Liver (tissue), 9 donors: ENCODE results near the gene ABCA4. TPM values are rescaled to one million over a fixed set of nuclear protein-coding genes. Genes with fewer than 3 reads are reported as not detected.

Experiments used
- DNase-seq: peaks from one replicate; pipeline ENCODE4 v3.0.0-alpha.2; 2017; ENCODE audit warnings: low spot score
- H3K27ac ChIP-seq, 2 donors: one replicate each; pipeline ENCODE4 v1.7.0; 2013; ENCODE audit warnings: inconsistent platforms in 2 of 2, low read length in 2 of 2, control low read depth in 1 of 2, low read depth in 1 of 2, mild to moderate bottlenecking in 1 of 2
- H3K27me3 ChIP-seq, 4 donors: one replicate each; pipeline versions ENCODE4 v1.6.1 to v1.7.0; 2013; ENCODE audit warnings: low read length in 3 of 4, inconsistent platforms in 1 of 4, mild to moderate bottlenecking in 1 of 4, moderate library complexity in 1 of 4; ENCODE audit not compliant: control insufficient read depth in 4 of 4, insufficient read depth in 4 of 4
- H3K36me3 ChIP-seq, 4 donors: one replicate each; pipeline versions ENCODE4 v1.6.1 to v1.7.0; 2013; ENCODE audit warnings: low read length in 3 of 4, mild to moderate bottlenecking in 3 of 4, low read depth in 1 of 4, moderate library complexity in 1 of 4; ENCODE audit not compliant: control insufficient read depth in 4 of 4, insufficient read depth in 3 of 4
- H3K4me1 ChIP-seq, 4 donors: one replicate each; pipeline versions ENCODE4 v1.6.1 to v1.7.0; 2013; ENCODE audit warnings: low read length in 3 of 4, mild to moderate bottlenecking in 3 of 4, moderate library complexity in 1 of 4; ENCODE audit not compliant: control insufficient read depth in 4 of 4, insufficient read depth in 4 of 4
- H3K4me3 ChIP-seq, 3 donors: one replicate each; pipeline versions ENCODE4 v1.6.1 to v1.7.0; 2013; ENCODE audit warnings: low read length in 3 of 3, control low read depth in 1 of 3, low read depth in 1 of 3, mild to moderate bottlenecking in 1 of 3
- H3K9ac ChIP-seq, 2 donors: one replicate each; pipeline ENCODE4 v1.7.0; 2013; ENCODE audit warnings: low read length in 2 of 2, mild to moderate bottlenecking in 2 of 2, moderate library complexity in 2 of 2, control low read depth in 1 of 2, low read depth in 1 of 2
- H3K9me3 ChIP-seq, 4 donors: one replicate each; pipeline versions ENCODE4 v1.6.1 to v1.7.0; 2013; ENCODE audit warnings: low read length in 3 of 4; ENCODE audit not compliant: control insufficient read depth in 4 of 4
- EGR1 ChIP-seq, 2 donors: IDR thresholded peaks; 2 replicates each; pipeline ENCODE4 v1.6.1; 2016 to 2018; ENCODE audit warnings: antibody characterized with exemption in 2 of 2, low read depth in 2 of 2
- FOXA1 ChIP-seq: IDR thresholded peaks from 2 replicates; pipeline ENCODE4 v1.6.1; 2016; ENCODE audit warnings: antibody characterized with exemption
- FOXA2 ChIP-seq: IDR thresholded peaks from 2 replicates; pipeline ENCODE4 v1.6.1; 2016; ENCODE audit warnings: antibody characterized with exemption
- GABPA ChIP-seq, 2 donors: IDR thresholded peaks in 1 of 2; conservative IDR thresholded peaks in 1 of 2; 2 replicates each; pipeline ENCODE4 v1.6.1; 2016; ENCODE audit warnings: antibody characterized with exemption in 2 of 2, mild to moderate bottlenecking in 1 of 2, moderate library complexity in 1 of 2
- HNF4A ChIP-seq, 2 donors: conservative IDR thresholded peaks; 2 replicates each; pipeline ENCODE4 v1.6.1; 2016; ENCODE audit warnings: antibody characterized with exemption in 2 of 2, mild to moderate bottlenecking in 2 of 2
- HNF4G ChIP-seq: IDR thresholded peaks from 2 replicates; pipeline ENCODE4 v1.6.1; 2016; ENCODE audit warnings: antibody characterized with exemption
- JUND ChIP-seq, 2 donors: IDR thresholded peaks; 2 replicates each; pipeline ENCODE4 v1.6.1; 2016; ENCODE audit warnings: antibody characterized with exemption in 2 of 2
- NR2F2 ChIP-seq: IDR thresholded peaks from 2 replicates; pipeline ENCODE4 v1.6.1; 2016; ENCODE audit warnings: antibody characterized with exemption
- RAD21 ChIP-seq, 2 donors: IDR thresholded peaks; 2 replicates each; pipeline ENCODE4 v1.6.1; 2016; ENCODE audit warnings: antibody characterized with exemption in 2 of 2, mild to moderate bottlenecking in 2 of 2
- RXRA ChIP-seq, 2 donors: IDR thresholded peaks; 2 replicates each; pipeline ENCODE4 v1.6.1; 2017 to 2018; ENCODE audit warnings: antibody characterized with exemption in 2 of 2, mild to moderate bottlenecking in 1 of 2
- SP1 ChIP-seq: IDR thresholded peaks from 2 replicates; pipeline ENCODE4 v1.6.1; 2018; ENCODE audit warnings: antibody characterized with exemption, mild to moderate bottlenecking
- TAF1 ChIP-seq: conservative IDR thresholded peaks from 2 replicates; pipeline ENCODE4 v1.6.1; 2016; ENCODE audit warnings: antibody characterized with exemption, mild to moderate bottlenecking
- YY1 ChIP-seq: IDR thresholded peaks from 2 replicates; pipeline ENCODE4 v1.6.1; 2016; ENCODE audit warnings: antibody characterized with exemption, mild to moderate bottlenecking
- WGBS: extraction: QIAGEN DNeasy Blood & Tissue Kit; methylation state at CpG from one replicate; pipeline ENCODE4 v1.1.7; 2013; 5-methylcytosine and 5-hydroxymethylcytosine counted together
- polyA plus RNA-seq, 2 donors: library from polyadenylated mRNA; stranded (reverse) in 1 of 2; unstranded in 1 of 2; fragments of 200-250 nt in 1 of 2; fragments of >200 nt in 1 of 2; fragmentation: Nextera tagmentation in 1 of 2; extraction: Ambion mirVana in 1 of 2; gene quantifications; one replicate each; pipeline versions ENCODE4 v1.2.1 to v1.2.3, GENCODE V29; 2013 to 2015
- total RNA-seq, 2 donors: library from RNA; depleted of rRNA; stranded (reverse); fragments of >200 nt; gene quantifications; one replicate each; pipeline ENCODE4 v1.2.3, GENCODE V29; 2014
- TF ChIP-seq, protein P1 (sequence below): IDR thresholded peaks from 2 replicates; pipeline ENCODE4 v1.6.1; 2016; ENCODE audit warnings: antibody characterized with exemption, mild to moderate bottlenecking
- TF ChIP-seq, protein P2 (sequence below): fragments of 150-350 bp; IDR thresholded peaks from 2 replicates; pipeline ENCODE4 v1.5.1; 2017; ENCODE audit warnings: improper control_type of control experiment, low read depth, low read length; ENCODE audit not compliant: missing input control
- TF ChIP-seq, protein P3 (sequence below): IDR thresholded peaks from 2 replicates; pipeline ENCODE4 v1.6.1; 2016; ENCODE audit warnings: antibody characterized with exemption
- TF ChIP-seq, protein P4 (sequence below): IDR thresholded peaks from 2 replicates; pipeline ENCODE4 v1.6.1; 2016; ENCODE audit warnings: antibody characterized with exemption
- TF ChIP-seq, protein P5 (sequence below): IDR thresholded peaks from 2 replicates; pipeline ENCODE4 v1.6.1; 2016; ENCODE audit warnings: antibody characterized with exemption
- donor health status: healthy.
- donor health status: healthy.
- donor health status: healthy.
- donor health status: healthy.
- donor health status: healthy.

ABCA4 gene
- total and polyA plus RNA-seq, 4 donors: 0.19 to 1.5 (median 0.38) TPM

DNA sequence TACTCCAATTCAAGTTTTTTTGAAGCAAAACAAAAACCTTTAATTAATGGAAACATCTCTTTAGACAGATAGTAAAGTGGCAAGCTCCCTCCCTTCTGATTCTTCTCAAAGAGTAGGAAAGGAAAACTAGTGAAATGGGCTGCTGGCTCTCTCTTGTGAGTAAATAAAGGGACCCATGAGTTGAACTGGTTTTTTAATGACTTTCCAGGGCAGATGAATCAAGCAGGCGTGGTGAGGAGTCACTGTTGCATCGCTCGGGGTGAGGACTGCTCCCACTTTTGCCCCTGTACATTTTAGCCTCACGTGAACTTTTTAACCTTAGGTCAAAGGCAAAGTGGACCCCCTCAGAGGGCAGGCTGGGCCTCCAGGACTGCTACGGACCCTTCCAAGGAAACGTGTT is 64.8 kb downstream of the ABCA4 start:
- no peak for DNase-seq
- Histone ChIP-seq H3K36me3 (no peaks in the 10 kb centered on the region), H3K4me1 (peaks cover 0 to under 1% (median 0%) of the 10 kb centered on the region in 4 donors), H3K9ac (no peak overlapping the region), H3K27me3 (no peaks in the 10 kb centered on the region), H3K9me3 (no peaks in the 10 kb centered on the region), H3K4me3 (no peak overlapping the region), H3K27ac (no peak overlapping the region)
- TF ChIP-seq YY1 (no peak), EGR1 (IDR thresholded peaks at IDR 0.05; ENCODE audit: low read depth in 2 of 2) (no peak), TAF1 (no peak), RAD21 (IDR thresholded peaks at IDR 0.05) (no peak), SP1 (no peak), FOXA2 (no peak), HNF4A (conservative IDR thresholded peaks at IDR 0.05) (no peak), RXRA (IDR thresholded peaks at IDR 0.05) (no peak), JUND (IDR thresholded peaks at IDR 0.05) (no peak), HNF4G (no peak), FOXA1 (no peak)
- TF ChIP-seq, protein P1, sequence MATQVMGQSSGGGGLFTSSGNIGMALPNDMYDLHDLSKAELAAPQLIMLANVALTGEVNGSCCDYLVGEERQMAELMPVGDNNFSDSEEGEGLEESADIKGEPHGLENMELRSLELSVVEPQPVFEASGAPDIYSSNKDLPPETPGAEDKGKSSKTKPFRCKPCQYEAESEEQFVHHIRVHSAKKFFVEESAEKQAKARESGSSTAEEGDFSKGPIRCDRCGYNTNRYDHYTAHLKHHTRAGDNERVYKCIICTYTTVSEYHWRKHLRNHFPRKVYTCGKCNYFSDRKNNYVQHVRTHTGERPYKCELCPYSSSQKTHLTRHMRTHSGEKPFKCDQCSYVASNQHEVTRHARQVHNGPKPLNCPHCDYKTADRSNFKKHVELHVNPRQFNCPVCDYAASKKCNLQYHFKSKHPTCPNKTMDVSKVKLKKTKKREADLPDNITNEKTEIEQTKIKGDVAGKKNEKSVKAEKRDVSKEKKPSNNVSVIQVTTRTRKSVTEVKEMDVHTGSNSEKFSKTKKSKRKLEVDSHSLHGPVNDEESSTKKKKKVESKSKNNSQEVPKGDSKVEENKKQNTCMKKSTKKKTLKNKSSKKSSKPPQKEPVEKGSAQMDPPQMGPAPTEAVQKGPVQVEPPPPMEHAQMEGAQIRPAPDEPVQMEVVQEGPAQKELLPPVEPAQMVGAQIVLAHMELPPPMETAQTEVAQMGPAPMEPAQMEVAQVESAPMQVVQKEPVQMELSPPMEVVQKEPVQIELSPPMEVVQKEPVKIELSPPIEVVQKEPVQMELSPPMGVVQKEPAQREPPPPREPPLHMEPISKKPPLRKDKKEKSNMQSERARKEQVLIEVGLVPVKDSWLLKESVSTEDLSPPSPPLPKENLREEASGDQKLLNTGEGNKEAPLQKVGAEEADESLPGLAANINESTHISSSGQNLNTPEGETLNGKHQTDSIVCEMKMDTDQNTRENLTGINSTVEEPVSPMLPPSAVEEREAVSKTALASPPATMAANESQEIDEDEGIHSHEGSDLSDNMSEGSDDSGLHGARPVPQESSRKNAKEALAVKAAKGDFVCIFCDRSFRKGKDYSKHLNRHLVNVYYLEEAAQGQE: no peak
- TF ChIP-seq, protein P2, sequence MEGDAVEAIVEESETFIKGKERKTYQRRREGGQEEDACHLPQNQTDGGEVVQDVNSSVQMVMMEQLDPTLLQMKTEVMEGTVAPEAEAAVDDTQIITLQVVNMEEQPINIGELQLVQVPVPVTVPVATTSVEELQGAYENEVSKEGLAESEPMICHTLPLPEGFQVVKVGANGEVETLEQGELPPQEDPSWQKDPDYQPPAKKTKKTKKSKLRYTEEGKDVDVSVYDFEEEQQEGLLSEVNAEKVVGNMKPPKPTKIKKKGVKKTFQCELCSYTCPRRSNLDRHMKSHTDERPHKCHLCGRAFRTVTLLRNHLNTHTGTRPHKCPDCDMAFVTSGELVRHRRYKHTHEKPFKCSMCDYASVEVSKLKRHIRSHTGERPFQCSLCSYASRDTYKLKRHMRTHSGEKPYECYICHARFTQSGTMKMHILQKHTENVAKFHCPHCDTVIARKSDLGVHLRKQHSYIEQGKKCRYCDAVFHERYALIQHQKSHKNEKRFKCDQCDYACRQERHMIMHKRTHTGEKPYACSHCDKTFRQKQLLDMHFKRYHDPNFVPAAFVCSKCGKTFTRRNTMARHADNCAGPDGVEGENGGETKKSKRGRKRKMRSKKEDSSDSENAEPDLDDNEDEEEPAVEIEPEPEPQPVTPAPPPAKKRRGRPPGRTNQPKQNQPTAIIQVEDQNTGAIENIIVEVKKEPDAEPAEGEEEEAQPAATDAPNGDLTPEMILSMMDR: no peak
- TF ChIP-seq, protein P3, sequence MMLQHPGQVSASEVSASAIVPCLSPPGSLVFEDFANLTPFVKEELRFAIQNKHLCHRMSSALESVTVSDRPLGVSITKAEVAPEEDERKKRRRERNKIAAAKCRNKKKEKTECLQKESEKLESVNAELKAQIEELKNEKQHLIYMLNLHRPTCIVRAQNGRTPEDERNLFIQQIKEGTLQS: no peak
- TF ChIP-seq, protein P4, sequence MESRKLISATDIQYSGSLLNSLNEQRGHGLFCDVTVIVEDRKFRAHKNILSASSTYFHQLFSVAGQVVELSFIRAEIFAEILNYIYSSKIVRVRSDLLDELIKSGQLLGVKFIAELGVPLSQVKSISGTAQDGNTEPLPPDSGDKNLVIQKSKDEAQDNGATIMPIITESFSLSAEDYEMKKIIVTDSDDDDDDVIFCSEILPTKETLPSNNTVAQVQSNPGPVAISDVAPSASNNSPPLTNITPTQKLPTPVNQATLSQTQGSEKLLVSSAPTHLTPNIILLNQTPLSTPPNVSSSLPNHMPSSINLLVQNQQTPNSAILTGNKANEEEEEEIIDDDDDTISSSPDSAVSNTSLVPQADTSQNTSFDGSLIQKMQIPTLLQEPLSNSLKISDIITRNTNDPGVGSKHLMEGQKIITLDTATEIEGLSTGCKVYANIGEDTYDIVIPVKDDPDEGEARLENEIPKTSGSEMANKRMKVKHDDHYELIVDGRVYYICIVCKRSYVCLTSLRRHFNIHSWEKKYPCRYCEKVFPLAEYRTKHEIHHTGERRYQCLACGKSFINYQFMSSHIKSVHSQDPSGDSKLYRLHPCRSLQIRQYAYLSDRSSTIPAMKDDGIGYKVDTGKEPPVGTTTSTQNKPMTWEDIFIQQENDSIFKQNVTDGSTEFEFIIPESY: no peak
- 93% methylated on average over 6 of the region's 6 CpGs for WGBS

DNA sequence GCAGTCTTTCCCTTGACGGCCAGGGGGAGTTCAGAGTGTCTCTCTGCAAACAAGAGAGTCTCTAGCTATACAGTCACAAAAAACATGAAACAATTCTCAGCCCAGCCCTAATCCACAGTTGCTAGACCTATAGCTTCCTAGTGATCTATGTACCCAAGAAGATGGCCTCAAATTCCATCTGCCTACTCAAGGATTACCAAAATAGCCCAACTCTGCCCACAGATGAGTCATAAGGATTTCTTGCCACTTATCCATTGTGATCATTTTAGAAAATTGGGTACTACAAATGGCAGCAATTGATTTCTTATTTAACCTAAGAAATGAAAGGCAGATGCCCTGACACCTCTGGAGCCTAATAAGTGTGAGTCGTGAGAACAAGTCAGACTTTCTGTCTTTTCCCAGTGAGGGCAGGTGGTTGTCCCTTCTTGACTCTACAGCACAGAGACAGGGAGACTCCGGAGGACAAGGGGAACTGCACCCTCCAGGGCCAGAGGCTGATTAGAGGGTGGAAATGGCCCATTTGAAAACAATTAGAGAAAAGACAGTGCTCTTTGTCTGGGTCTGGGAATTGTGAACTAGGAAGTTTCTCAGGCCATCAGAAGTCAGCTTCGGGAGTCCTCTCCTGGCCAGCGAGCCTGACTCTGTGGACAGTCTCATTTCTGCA is 65.4 kb downstream of the ABCA4 start:
- H3K9me3 ChIP-seq: no peaks in the 10 kb centered on the region
- 87% methylated on average over 5 of the region's 5 CpGs for WGBS
- no peaks in the 10 kb centered on the region for H3K36me3 ChIP-seq
- no peak overlapping the region for H3K9ac ChIP-seq
- H3K4me3 ChIP-seq: no peak overlapping the region
- TF ChIP-seq NR2F2 (no peak), FOXA2 (no peak), RXRA (IDR thresholded peaks at IDR 0.05) (no peak), HNF4A (conservative IDR thresholded peaks at IDR 0.05) (no peak), YY1 (no peak), JUND (IDR thresholded peaks at IDR 0.05) (no peak), EGR1 (IDR thresholded peaks at IDR 0.05; ENCODE audit: low read depth in 2 of 2) (no peak), GABPA (IDR thresholded peaks at IDR 0.05 in 1 of 2, conservative IDR thresholded peaks at IDR 0.05 in 1 of 2) (no peak), TAF1 (no peak), FOXA1 (no peak), SP1 (no peak), RAD21 (IDR thresholded peaks at IDR 0.05) (no peak), HNF4G (no peak)
- TF ChIP-seq, protein P2: no peak
- TF ChIP-seq, protein P5, sequence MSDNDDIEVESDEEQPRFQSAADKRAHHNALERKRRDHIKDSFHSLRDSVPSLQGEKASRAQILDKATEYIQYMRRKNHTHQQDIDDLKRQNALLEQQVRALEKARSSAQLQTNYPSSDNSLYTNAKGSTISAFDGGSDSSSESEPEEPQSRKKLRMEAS: no peak
- TF ChIP-seq, protein P3: no peak
- H3K27ac ChIP-seq: no peak overlapping the region
- no peak for DNase-seq
- H3K27me3 ChIP-seq: no peaks in the 10 kb centered on the region
- no peaks in the 10 kb centered on the region for H3K4me1 ChIP-seq
